Sigmoid colon (tissue), 3 donors: Measurements from ENCODE around the gene SRP68.

Experiments
- CTCF ChIP-seq, 4 experiments: fragments of 450-650 bp in 3 of 4; fragments of 200-600 bp in 1 of 4; IDR thresholded peaks; one replicate each; pipeline ENCODE4 v1.5.1; 2016 to 2019; ENCODE audit warnings: antibody characterized with exemption in 4 of 4, mild to moderate bottlenecking in 3 of 4, moderate library complexity in 2 of 4
- POLR2A ChIP-seq, 2 donors: fragments of 450-650 bp; IDR thresholded peaks; one replicate each; pipeline ENCODE4 v1.6.1; 2016; ENCODE audit warnings: antibody characterized with exemption in 2 of 2, mild to moderate bottlenecking in 2 of 2, moderate library complexity in 2 of 2

- TF ChIP-seq CTCF (IDR thresholded peaks at IDR 0.05) = no peak
- no peak for TF ChIP-seq POLR2A (IDR thresholded peaks at IDR 0.05)
Measured at GRCh38 chr17:76121932-76122430, 49.7 kb upstream of the SRP68 start.
